Ovary (tissue), 3 donors: ENCODE measurements around the gene DNAJC1.

Experiments used
- POLR2A ChIP-seq: fragments of 450-650 bp; IDR thresholded peaks from one replicate; pipeline ENCODE4 v1.6.1; 2017; ENCODE audit warnings: antibody characterized with exemption, mild to moderate bottlenecking, moderate library complexity
- TF ChIP-seq, protein P1 (sequence below), 3 donors: fragments of 450-650 bp in 2 of 3; fragments of 200-600 bp in 1 of 3; IDR thresholded peaks; one replicate each; pipeline versions ENCODE4 v1.5.1 to v1.8.0; 2016 to 2022; ENCODE audit warnings: antibody characterized with exemption in 3 of 3, mild to moderate bottlenecking in 1 of 3
- donor health status: DM: no; HTN: no; CAD: no.

DNA sequence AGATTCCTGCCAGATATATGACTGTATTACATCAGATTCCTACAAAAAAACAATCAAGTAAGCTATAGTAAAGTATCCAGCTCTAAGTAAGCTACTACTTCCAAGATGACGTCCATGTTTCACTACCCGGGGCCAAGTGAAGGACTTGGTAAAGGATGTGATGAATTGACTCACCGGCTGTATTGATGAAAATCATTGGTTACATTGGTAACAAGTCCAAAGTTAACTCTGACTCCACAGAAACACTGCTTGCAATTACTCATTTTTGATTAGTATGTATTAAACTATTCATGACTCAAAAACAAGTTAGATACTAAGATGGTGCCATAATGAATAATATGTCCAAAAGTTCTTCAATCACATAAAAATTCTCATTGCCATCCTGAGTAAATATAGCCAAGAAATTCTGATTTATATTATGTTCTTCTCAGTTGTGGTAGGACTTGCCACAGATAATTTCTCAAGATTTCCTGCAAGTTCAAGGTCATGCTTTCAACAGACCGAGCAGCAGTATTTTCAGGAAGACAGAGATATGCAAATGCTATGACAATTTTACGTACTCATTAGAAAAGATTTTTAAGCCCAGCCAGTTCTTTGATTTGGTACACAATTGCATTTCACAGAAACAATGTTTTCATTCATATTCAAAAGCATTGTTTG lies 12.6 kb upstream of the DNAJC1 start:
- TF ChIP-seq, protein P1, sequence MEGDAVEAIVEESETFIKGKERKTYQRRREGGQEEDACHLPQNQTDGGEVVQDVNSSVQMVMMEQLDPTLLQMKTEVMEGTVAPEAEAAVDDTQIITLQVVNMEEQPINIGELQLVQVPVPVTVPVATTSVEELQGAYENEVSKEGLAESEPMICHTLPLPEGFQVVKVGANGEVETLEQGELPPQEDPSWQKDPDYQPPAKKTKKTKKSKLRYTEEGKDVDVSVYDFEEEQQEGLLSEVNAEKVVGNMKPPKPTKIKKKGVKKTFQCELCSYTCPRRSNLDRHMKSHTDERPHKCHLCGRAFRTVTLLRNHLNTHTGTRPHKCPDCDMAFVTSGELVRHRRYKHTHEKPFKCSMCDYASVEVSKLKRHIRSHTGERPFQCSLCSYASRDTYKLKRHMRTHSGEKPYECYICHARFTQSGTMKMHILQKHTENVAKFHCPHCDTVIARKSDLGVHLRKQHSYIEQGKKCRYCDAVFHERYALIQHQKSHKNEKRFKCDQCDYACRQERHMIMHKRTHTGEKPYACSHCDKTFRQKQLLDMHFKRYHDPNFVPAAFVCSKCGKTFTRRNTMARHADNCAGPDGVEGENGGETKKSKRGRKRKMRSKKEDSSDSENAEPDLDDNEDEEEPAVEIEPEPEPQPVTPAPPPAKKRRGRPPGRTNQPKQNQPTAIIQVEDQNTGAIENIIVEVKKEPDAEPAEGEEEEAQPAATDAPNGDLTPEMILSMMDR (IDR thresholded peaks at IDR 0.05), result no peak
- no peak for TF ChIP-seq POLR2A
